Measurements from ENCODE around the gene FAM135A.

FAM135A gene

GRCh38 chr6:70380252-70380651 lies 33.1 kb upstream of the FAM135A start:
- Histone ChIP-seq H3K27me3 (ENCODE audit: insufficient read depth, poor library complexity, severe bottlenecking) (no peaks in the 10 kb centered on the region), H3K27ac (replicated peaks) (no peak overlapping the region), H3K4me3 (replicated peaks; ENCODE audit: insufficient read depth, low read length) (no peak overlapping the region)
- no peak for DNase-seq (ENCODE audit: low read depth in 1 of 2, low spot score in 1 of 2)
- TF ChIP-seq SPI1 (IDR thresholded peaks at IDR 0.05; ENCODE audit: borderline replicate concordance, low read depth) = no peak
- TF ChIP-seq POLR2AphosphoS5 (IDR thresholded peaks at IDR 0.05; ENCODE audit: low read depth) = no peak
- no peak for TF ChIP-seq GABPA (IDR thresholded peaks at IDR 0.05; ENCODE audit: low read depth)
- no peak for TF ChIP-seq REST (IDR thresholded peaks at IDR 0.05; ENCODE audit: insufficient replicate concordance, low read depth)
- TF ChIP-seq CTCF (IDR thresholded peaks at IDR 0.05; ENCODE audit: insufficient read depth, low read length) = no peak

GRCh38 chr6:70380771-70381416 lies 32.4 kb upstream of the FAM135A start:
- no peak for DNase-seq (ENCODE audit: low read depth in 1 of 2, low spot score in 1 of 2)
- Histone ChIP-seq H3K4me3 (replicated peaks; ENCODE audit: insufficient read depth, low read length) (no peak overlapping the region), H3K27me3 (ENCODE audit: insufficient read depth, poor library complexity, severe bottlenecking) (no peaks in the 10 kb centered on the region), H3K27ac (replicated peaks) (no peak overlapping the region)
- TF ChIP-seq REST (IDR thresholded peaks at IDR 0.05; ENCODE audit: insufficient replicate concordance, low read depth) (no peak), GABPA (IDR thresholded peaks at IDR 0.05; ENCODE audit: low read depth) (no peak), POLR2AphosphoS5 (IDR thresholded peaks at IDR 0.05; ENCODE audit: low read depth) (no peak), CTCF (IDR thresholded peaks at IDR 0.05; ENCODE audit: insufficient read depth, low read length) (no peak), SPI1 (IDR thresholded peaks at IDR 0.05; ENCODE audit: borderline replicate concordance, low read depth) (no peak)

- Histone ChIP-seq H3K4me3 (replicated peaks; ENCODE audit: insufficient read depth, low read length) (no peak overlapping the region), H3K27ac (replicated peaks) (no peak overlapping the region), H3K27me3 (ENCODE audit: insufficient read depth, poor library complexity, severe bottlenecking) (no peaks in the 10 kb centered on the region)
- DNase-seq (ENCODE audit: low read depth in 1 of 2, low spot score in 1 of 2) = no peak
- TF ChIP-seq REST (IDR thresholded peaks at IDR 0.05; ENCODE audit: insufficient replicate concordance, low read depth) = no peak
- TF ChIP-seq GABPA (IDR thresholded peaks at IDR 0.05; ENCODE audit: low read depth) = no peak
- no peak for TF ChIP-seq CTCF (IDR thresholded peaks at IDR 0.05; ENCODE audit: insufficient read depth, low read length)
Observed at GRCh38 chr6:70381417-70381782, 31.9 kb upstream of the FAM135A start.

Data from HL-60 (cell line).